SK-MEL-5 (cell line): ENCODE results near the gene RSPH9. TPM values are rescaled to one million over a fixed set of nuclear protein-coding genes. Genes with fewer than 3 reads are reported as not detected.

ENCODE experiments used
- DNase-seq: peaks from one replicate; pipeline ENCODE4 v3.0.0-alpha.2; 2016; ENCODE audit warnings: low read depth, low spot score
- in situ Hi-C: cut with HindIII; loops from 2 replicates; pipeline ENCODE4 v1.10.0; 2016; ENCODE audit warnings: low sequenced_read_pairs, high pct_unique_total_duplicates, low pct_unique_long_range_greater_than_20kb
- total RNA-seq: library from RNA; depleted of rRNA; stranded (reverse); fragments of >200 nt; shearing (Covaris generic); gene quantifications from 2 replicates; pipeline ENCODE4 v1.2.3, GENCODE V29; 2014; rRNA removed

RSPH9 gene
- total RNA-seq, 1 experiment from 2014 or later: 1.1 TPM

DNA sequence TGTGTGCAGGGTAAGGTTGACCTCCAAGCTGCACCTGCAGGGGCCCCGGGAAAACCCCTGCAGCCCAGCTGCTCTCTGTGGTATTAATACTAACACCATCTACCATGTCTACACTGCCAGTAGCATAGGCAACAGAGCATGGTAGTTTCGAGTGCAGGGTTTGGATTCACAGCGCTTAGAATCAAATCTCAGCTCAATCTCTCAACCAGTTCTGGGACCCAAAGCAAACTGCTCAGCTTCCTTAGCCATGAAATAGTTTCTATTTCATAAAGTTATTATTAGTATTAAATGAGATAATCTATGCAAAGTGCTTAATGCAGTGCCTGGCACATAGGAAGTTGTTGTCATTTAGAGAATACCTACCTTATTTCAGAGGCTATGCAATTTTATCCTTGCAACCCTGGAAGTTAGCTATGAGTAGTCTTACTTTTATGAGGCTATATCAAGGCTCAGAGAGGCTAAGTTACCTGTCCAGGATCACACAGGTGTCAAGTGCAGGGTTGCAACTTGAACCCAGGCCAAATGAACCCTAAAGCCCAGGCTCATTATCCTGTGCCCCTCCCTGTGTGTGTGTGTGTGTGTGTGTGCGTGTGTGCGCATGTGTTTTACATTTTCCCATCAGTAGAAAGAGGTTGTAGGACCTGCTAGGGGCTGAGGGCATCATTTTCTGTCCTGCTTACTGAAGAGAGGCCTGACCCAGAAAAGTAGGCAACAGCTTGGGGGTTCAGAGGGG, 70.4 kb downstream of the RSPH9 start:
- DNase-seq: no peak
- in situ Hi-C loops: no loop called here

DNA sequence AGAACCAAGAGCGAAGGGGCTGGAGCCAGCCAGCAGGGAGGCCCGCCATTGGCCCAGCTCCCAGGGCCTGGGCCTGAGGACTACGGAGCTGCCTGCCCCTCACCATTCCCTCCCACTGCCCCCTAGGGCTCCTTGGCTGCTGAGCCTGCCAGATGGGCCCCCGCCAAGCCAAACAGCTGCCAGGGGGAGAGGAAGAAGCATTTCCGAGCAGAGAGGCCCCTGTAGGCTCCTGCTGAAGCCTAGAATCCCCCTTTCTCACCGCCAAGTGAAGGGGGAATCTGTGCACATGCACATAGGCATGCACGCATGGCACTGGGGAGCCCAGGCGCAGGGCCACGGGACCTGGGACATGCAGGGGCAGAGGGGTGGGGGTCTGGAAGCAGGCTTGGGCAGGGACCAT, 71.3 kb downstream of the RSPH9 start:
- in situ Hi-C loops: no loop called here
- DNase-seq: no peak

DNA sequence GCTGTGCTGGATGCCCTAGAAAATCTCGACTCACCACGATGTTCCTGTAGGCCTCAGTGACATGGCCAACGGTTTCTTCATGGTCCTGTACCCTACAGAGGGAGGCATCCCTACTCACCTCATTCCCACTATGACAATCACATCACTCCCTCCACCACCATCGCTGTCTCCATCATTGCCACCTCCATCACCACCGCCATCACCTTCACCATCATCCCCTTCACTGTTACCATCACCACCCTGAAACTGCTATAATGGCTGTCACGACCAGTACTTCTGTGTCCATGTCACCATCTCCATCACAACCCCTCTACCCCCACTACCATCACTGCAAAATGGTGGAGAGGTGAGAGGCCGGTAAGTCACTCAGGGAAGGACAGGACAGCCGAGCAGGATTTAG, 72.6 kb downstream of the RSPH9 start:
- in situ Hi-C loops: no loop called here
- DNase-seq: no peak

DNA sequence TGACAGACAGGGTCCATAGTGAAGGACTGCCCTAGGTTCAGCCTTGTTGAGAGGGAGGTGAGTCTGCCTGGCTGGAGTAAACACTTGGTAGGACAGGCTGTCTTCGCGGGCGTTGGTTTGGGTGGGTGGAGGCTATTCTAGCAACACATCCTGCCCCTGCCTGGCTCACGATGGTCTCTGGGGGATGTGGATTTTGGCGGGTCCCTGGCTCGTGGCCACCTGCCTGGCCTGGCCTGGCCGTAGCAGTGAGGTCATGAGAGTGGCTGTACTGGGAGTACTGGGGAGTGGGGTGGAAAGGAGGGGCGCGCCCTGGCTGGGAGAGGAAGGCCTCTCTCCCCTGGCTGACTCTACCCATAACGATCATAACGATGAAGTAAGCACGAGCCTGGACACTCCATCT, 73.0 kb downstream of the RSPH9 start:
- in situ Hi-C loops: no loop called here

DNA sequence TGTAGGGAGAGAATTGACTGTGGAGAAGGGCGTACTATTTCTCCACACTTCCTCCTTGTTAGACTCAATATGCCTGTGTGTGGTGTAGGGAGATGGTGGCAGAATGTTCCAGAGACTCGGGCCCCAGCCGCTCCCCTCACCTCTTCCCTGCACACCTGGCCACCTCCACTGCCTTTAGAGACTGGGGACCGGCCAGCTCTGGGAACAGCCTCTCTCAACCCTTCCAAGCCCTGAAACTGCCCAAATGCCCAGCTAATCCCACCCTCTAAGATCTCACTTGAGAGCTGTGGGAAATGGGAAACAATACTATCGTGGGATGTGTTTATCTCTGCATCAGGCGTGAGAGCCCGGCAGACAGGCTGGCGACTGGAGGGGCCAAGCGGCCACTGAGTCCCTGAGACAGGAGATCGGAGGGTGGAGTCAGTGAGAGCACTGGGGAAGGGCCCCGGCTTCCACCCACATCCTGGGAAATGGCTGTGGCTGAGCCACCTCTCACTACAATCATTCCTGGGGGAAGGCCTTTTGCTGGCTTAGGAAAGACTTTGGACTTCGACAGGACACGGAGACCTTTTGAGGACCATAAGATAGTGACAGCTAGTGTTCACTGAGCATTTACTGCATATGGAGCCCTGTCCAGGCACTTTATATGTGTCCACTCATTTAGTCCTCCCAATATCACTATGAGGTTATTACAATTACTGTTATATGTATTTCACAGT, 73.7 kb downstream of the RSPH9 start:
- DNase-seq: no peak
- in situ Hi-C loops: no loop called here

More for the DNA sequence above, 73.0 kb downstream of the RSPH9 start:
- no peak for DNase-seq

DNA sequence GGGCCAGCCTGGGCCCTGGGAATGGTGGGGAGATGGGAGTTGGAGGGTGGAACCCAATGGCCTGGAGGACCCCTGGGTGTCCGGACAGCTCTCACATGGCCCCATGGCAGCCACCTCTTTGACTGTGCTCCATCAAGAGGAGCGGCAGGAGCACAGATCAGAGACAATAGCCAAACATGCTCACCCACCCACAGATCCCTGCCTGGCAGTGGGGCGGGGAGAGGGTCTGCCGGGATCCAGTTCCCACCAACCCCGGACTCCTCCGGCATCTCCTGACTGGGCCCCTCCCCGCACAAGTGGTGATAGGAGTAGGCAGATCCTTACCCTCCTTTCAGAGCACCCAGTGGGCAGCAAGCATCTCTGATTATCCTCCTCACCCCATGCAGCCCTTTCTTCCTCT, 74.7 kb downstream of the RSPH9 start:
- DNase-seq: no peak
- in situ Hi-C loops: no loop called here

DNA sequence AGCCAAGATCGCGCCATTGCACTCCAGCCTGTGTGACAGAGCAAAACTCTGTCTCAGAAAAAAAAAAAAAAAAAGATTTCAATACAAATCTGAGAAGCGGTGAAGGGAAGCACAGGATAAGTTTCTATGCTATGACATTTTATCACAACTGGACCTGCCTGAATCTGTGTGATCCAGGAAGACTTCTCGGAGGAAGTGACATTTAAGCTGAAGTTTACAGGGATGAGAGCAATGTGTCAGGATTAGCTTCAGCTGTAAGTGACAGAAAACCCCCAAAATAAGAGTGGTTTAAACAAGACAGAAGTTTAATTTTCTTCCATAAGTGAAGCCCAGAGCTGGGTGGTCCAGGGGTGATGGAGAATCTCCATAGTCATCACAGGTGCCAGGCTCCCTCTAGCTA, 76.2 kb downstream of the RSPH9 start:
- no peak for DNase-seq
- in situ Hi-C loops: no loop called here

Other genes with a start within 250 kb of the RSPH9 start
- gene ABCC10, start 217.5 kb upstream of the RSPH9 start, total RNA-seq: 16.6 and 17.1 TPM in 2 replicates
- gene DLK2, start 189.5 kb upstream of the RSPH9 start, total RNA-seq: 0.48 and 0.83 TPM in 2 replicates
- 12.4 and 18.2 TPM in 2 replicates for gene TJAP1, start 167.5 kb upstream of the RSPH9 start, total RNA-seq
- 0.42 and 0.64 TPM in 2 replicates for gene LRRC73, start 134.7 kb upstream of the RSPH9 start, total RNA-seq
- gene YIPF3, start 128.1 kb upstream of the RSPH9 start, total RNA-seq: 156 and 160 TPM in 2 replicates
- gene POLR1C, start 127.9 kb upstream of the RSPH9 start, total RNA-seq: 45.3 and 47.5 TPM in 2 replicates
- gene XPO5, start 69.0 kb upstream of the RSPH9 start, total RNA-seq: 51.4 and 55.3 TPM in 2 replicates
- 7.2 and 8.7 TPM in 2 replicates for gene POLH, start 68.9 kb upstream of the RSPH9 start, total RNA-seq
- gene GTPBP2, start 15.8 kb upstream of the RSPH9 start, total RNA-seq: 95.2 and 101 TPM in 2 replicates
- 161 and 166 TPM in 2 replicates for gene MAD2L1BP, start 9.2 kb upstream of the RSPH9 start, total RNA-seq
- gene MRPS18A, start 42.8 kb downstream of the RSPH9 start, total RNA-seq: 80.8 and 83.0 TPM in 2 replicates
- 35.5 and 37.2 TPM in 2 replicates for gene VEGFA, start 125.2 kb downstream of the RSPH9 start, total RNA-seq